ENCODE data around the gene NRN1. TPM values are rescaled to one million over a fixed set of nuclear protein-coding genes. Genes with fewer than 3 reads are reported as not detected.
A peak's percentile ranks its signal among the peaks of the same experiment; 100 is the strongest.
"Not testable (repeated sequence)": the region's sequence is repeated elsewhere in the genome, so short reads cannot be mapped to it uniquely, and the experiment has no call there.

Gene NRN1
- total RNA-seq, 1 experiment from 2014 or later: 8.7 TPM

GRCh38 chr6:5984150-5985089 is 22.3 kb downstream of the NRN1 start:
- no peak for DNase-seq (ENCODE audit: low spot score)

GRCh38 chr6:5981126-5982026 is 25.3 kb downstream of the NRN1 start:
- peak; percentile 95 for DNase-seq (ENCODE audit: low spot score)

- DNase-seq (ENCODE audit: low spot score): peak; percentile 78
Measured at GRCh38 chr6:5979650-5980420, 26.9 kb downstream of the NRN1 start.

- no peak for DNase-seq (ENCODE audit: low spot score)
Measured at GRCh38 chr6:5976811-5977210, 29.9 kb downstream of the NRN1 start.

- DNase-seq (ENCODE audit: low spot score): peak; percentile 85
Measured at GRCh38 chr6:5968817-5969734, 37.6 kb downstream of the NRN1 start.

GRCh38 chr6:5968036-5968435 is 38.7 kb downstream of the NRN1 start:
- not testable (repeated sequence) for DNase-seq (ENCODE audit: low spot score)

GRCh38 chr6:5967594-5967993 is 39.1 kb downstream of the NRN1 start:
- no peak for DNase-seq (ENCODE audit: low spot score)

- no peak for DNase-seq (ENCODE audit: low spot score)
Measured at GRCh38 chr6:5962794-5963193, 43.9 kb downstream of the NRN1 start.

GRCh38 chr6:5961836-5962235 is 44.9 kb downstream of the NRN1 start:
- DNase-seq (ENCODE audit: low spot score): no peak

GRCh38 chr6:5960456-5960855 is 46.3 kb downstream of the NRN1 start:
- DNase-seq (ENCODE audit: low spot score): no peak

- DNase-seq (ENCODE audit: low spot score): no peak
Measured at GRCh38 chr6:5958921-5959320, 47.8 kb downstream of the NRN1 start.

- no peak for DNase-seq (ENCODE audit: low spot score)
Measured at GRCh38 chr6:5956939-5957338, 49.8 kb downstream of the NRN1 start.

GRCh38 chr6:5950361-5950785 is 56.4 kb downstream of the NRN1 start:
- DNase-seq (ENCODE audit: low spot score): peak; percentile 34

Data from A172 (cell line).